ENCODE results near the gene PDE11A. TPM values are rescaled to one million over a fixed set of nuclear protein-coding genes. Genes with fewer than 3 reads are reported as not detected.

PDE11A gene
- total and polyA plus RNA-seq, 4 donors: 0.11 to 1.3 (median 0.25) TPM; not detected in 1

- Histone ChIP-seq H3K9ac (ENCODE audit: insufficient read depth in 1 of 2, low read length in 2 of 2) (no peak overlapping the region), H3K4me1 (ENCODE audit: control insufficient read depth in 5 of 5, insufficient read depth in 5 of 5, low read length in 5 of 5) (peaks cover 0 to 7% (median 0%) of the 10 kb centered on the region in 5 donors), H3K9me3 (ENCODE audit: control insufficient read depth in 4 of 4, insufficient read depth in 3 of 4, low read length in 3 of 4) (no peaks in the 10 kb centered on the region), H3K4me3 (no peak overlapping the region), H3K27me3 (ENCODE audit: control insufficient read depth in 3 of 3, insufficient read depth in 3 of 3, low read length in 2 of 3) (no peaks in the 10 kb centered on the region), H3K27ac (ENCODE audit: low read depth in 1 of 2, low read length in 1 of 2) (no peak overlapping the region), H3K36me3 (ENCODE audit: control insufficient read depth in 4 of 4, insufficient read depth in 4 of 4, low read length in 4 of 4) (no peaks in the 10 kb centered on the region)
- 94 to 98% methylated on average over 5 of the region's 5 CpGs for WGBS, 2 donors
- no peak for DNase-seq
- ATAC-seq (ENCODE audit: insufficient read depth, low FRiP score): no peak
- TF ChIP-seq, protein P1, sequence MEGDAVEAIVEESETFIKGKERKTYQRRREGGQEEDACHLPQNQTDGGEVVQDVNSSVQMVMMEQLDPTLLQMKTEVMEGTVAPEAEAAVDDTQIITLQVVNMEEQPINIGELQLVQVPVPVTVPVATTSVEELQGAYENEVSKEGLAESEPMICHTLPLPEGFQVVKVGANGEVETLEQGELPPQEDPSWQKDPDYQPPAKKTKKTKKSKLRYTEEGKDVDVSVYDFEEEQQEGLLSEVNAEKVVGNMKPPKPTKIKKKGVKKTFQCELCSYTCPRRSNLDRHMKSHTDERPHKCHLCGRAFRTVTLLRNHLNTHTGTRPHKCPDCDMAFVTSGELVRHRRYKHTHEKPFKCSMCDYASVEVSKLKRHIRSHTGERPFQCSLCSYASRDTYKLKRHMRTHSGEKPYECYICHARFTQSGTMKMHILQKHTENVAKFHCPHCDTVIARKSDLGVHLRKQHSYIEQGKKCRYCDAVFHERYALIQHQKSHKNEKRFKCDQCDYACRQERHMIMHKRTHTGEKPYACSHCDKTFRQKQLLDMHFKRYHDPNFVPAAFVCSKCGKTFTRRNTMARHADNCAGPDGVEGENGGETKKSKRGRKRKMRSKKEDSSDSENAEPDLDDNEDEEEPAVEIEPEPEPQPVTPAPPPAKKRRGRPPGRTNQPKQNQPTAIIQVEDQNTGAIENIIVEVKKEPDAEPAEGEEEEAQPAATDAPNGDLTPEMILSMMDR (IDR thresholded peaks at IDR 0.05; ENCODE audit: control extremely low read depth, extremely low read depth): no peak
These were observed 383.7 kb downstream of the PDE11A start for GRCh38 chr2:177688844-177689243.

DNA sequence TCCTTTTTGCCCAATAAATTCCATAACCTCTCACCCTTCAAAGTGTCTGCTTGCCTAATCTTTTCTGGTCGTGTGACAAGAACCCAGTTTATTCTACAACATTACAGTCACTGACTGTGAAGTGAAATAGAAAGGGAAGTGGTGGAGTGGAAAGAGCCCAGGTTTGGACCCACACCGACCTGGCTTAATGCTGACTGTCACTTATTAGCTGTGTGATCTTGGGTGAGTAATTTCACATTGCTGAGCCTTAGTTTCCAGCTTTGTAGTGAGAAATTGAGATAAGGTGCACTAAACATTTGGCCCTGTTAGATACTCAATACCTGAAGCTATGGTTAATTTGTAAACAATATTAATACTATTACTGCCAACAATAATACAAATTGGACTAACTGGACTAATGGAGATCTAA is 388.9 kb downstream of the PDE11A start:
- ATAC-seq (ENCODE audit: insufficient read depth, low FRiP score): no peak
- H3K27me3 ChIP-seq (ENCODE audit: control insufficient read depth in 3 of 3, insufficient read depth in 3 of 3, low read length in 2 of 3): no peaks in the 10 kb centered on the region
- TF ChIP-seq, protein P1 (IDR thresholded peaks at IDR 0.05; ENCODE audit: control extremely low read depth, extremely low read depth): no peak
- no peak for DNase-seq
- no peak overlapping the region for H3K27ac ChIP-seq (ENCODE audit: low read depth in 1 of 2, low read length in 1 of 2)
- H3K9ac ChIP-seq (ENCODE audit: insufficient read depth in 1 of 2, low read length in 2 of 2): no peak overlapping the region
- H3K4me3 ChIP-seq: no peak overlapping the region
- H3K9me3 ChIP-seq (ENCODE audit: control insufficient read depth in 4 of 4, insufficient read depth in 3 of 4, low read length in 3 of 4): no peaks in the 10 kb centered on the region
- H3K4me1 ChIP-seq (ENCODE audit: control insufficient read depth in 5 of 5, insufficient read depth in 5 of 5, low read length in 5 of 5): no peaks in the 10 kb centered on the region
- WGBS, 2 donors: 69 to 77% methylated on average over 2 of the region's 2 CpGs
- no peaks in the 10 kb centered on the region for H3K36me3 ChIP-seq (ENCODE audit: control insufficient read depth in 4 of 4, insufficient read depth in 4 of 4, low read length in 4 of 4)

GRCh38 chr2:177682836-177683660 is 389.5 kb downstream of the PDE11A start:
- 82 to 86% methylated on average over 9 of the region's 9 CpGs for WGBS, 2 donors
- DNase-seq: no peak
- Histone ChIP-seq H3K9me3 (ENCODE audit: control insufficient read depth in 4 of 4, insufficient read depth in 3 of 4, low read length in 3 of 4) (no peaks in the 10 kb centered on the region), H3K36me3 (ENCODE audit: control insufficient read depth in 4 of 4, insufficient read depth in 4 of 4, low read length in 4 of 4) (no peaks in the 10 kb centered on the region), H3K27ac (ENCODE audit: low read depth in 1 of 2, low read length in 1 of 2) (no peak overlapping the region), H3K9ac (ENCODE audit: insufficient read depth in 1 of 2, low read length in 2 of 2) (no peak overlapping the region), H3K4me3 (no peak overlapping the region), H3K4me1 (ENCODE audit: control insufficient read depth in 5 of 5, insufficient read depth in 5 of 5, low read length in 5 of 5) (no peaks in the 10 kb centered on the region), H3K27me3 (ENCODE audit: control insufficient read depth in 3 of 3, insufficient read depth in 3 of 3, low read length in 2 of 3) (no peaks in the 10 kb centered on the region)
- no peak for ATAC-seq (ENCODE audit: insufficient read depth, low FRiP score)
- TF ChIP-seq, protein P1 (IDR thresholded peaks at IDR 0.05; ENCODE audit: control extremely low read depth, extremely low read depth): no peak

Measured in lung (tissue), 12 donors.